H9 (cell line): ENCODE measurements around the gene GLB1L3. TPM values are rescaled to one million over a fixed set of nuclear protein-coding genes. Genes with fewer than 3 reads are reported as not detected.

Experiments used
- DNase-seq: peaks from one replicate; pipeline ENCODE4 v3.0.0-alpha.2; 2017
- H2AFZ ChIP-seq: one replicate; pipeline ENCODE4 v1.6.1; 2013; ENCODE audit warnings: mild to moderate bottlenecking, low read length, control low read depth, moderate library complexity
- H2AK5ac ChIP-seq: 2 replicates; pipeline ENCODE4 v1.6.1; 2013; ENCODE audit warnings: low read length, control low read depth, mixed read lengths; ENCODE audit not compliant: insufficient read length
- H2BK120ac ChIP-seq: one replicate; pipeline ENCODE4 v1.6.1; 2013; ENCODE audit warnings: low read depth, mild to moderate bottlenecking, low read length, control low read depth, inconsistent platforms; ENCODE audit not compliant: poor library complexity, severe bottlenecking
- H2BK12ac ChIP-seq: 2 replicates; pipeline ENCODE4 v1.6.1; 2013; ENCODE audit warnings: low read length, control low read depth, mixed read lengths, low read depth; ENCODE audit not compliant: insufficient read length
- H2BK15ac ChIP-seq: 2 replicates; pipeline ENCODE4 v1.6.1; 2013; ENCODE audit warnings: low read depth, low read length, control low read depth
- H2BK20ac ChIP-seq: one replicate; pipeline ENCODE4 v1.6.1; 2013; ENCODE audit warnings: low read depth, mild to moderate bottlenecking, low read length, control low read depth, inconsistent platforms; ENCODE audit not compliant: poor library complexity, severe bottlenecking
- H2BK5ac ChIP-seq: 2 replicates; pipeline ENCODE4 v1.6.1; 2013; ENCODE audit warnings: low read length, control low read depth, mixed read lengths; ENCODE audit not compliant: insufficient read length
- H3K14ac ChIP-seq: 2 replicates; pipeline ENCODE4 v1.6.1; 2013; ENCODE audit warnings: low read length, control low read depth; ENCODE audit not compliant: insufficient read depth
- H3K18ac ChIP-seq: 2 replicates; pipeline ENCODE4 v1.6.1; 2013; ENCODE audit warnings: low read depth, mild to moderate bottlenecking, mixed read lengths, low read length, control low read depth; ENCODE audit not compliant: insufficient read length
- H3K23ac ChIP-seq: 2 replicates; pipeline ENCODE4 v1.6.1; 2013; ENCODE audit warnings: low read length, control low read depth, mixed read lengths, low read depth; ENCODE audit not compliant: insufficient read length
- H3K23me2 ChIP-seq: 2 replicates; pipeline ENCODE4 v1.6.1; 2013; ENCODE audit warnings: low read depth, mild to moderate bottlenecking, mixed read lengths, low read length, control low read depth; ENCODE audit not compliant: insufficient read length, poor library complexity, severe bottlenecking
- H3K27ac ChIP-seq: 2 replicates; pipeline ENCODE4 v1.5.1; 2013; ENCODE audit warnings: low read length, control low read depth, mixed read lengths, low read depth; ENCODE audit not compliant: insufficient read length
- H3K27me3 ChIP-seq: 2 replicates; pipeline ENCODE4 v1.6.1; 2013; ENCODE audit warnings: low read length, control low read depth, inconsistent platforms; ENCODE audit not compliant: insufficient read depth
- H3K4ac ChIP-seq: 2 replicates; pipeline ENCODE4 v1.6.1; 2013; ENCODE audit warnings: low read depth, mild to moderate bottlenecking, control low read depth, inconsistent platforms, low read length, moderate library complexity
- H3K4me1 ChIP-seq: 2 replicates; pipeline ENCODE4 v1.6.1; 2013; ENCODE audit warnings: low read length, control low read depth, inconsistent platforms; ENCODE audit not compliant: insufficient read depth
- H3K4me2 ChIP-seq: 2 replicates; pipeline ENCODE4 v1.6.1; 2013; ENCODE audit warnings: low read length, control low read depth, mixed read lengths; ENCODE audit not compliant: insufficient read length, insufficient read depth
- H3K56ac ChIP-seq: 2 replicates; pipeline ENCODE4 v1.6.1; 2013; ENCODE audit warnings: low read depth, mild to moderate bottlenecking, mixed read lengths, low read length, control low read depth; ENCODE audit not compliant: insufficient read length
- H3K79me1 ChIP-seq: 2 replicates; pipeline ENCODE4 v1.6.1; 2013; ENCODE audit warnings: low read depth, mild to moderate bottlenecking, moderate library complexity, low read length, control low read depth, inconsistent platforms; ENCODE audit not compliant: insufficient read depth, poor library complexity, severe bottlenecking
- H3K79me2 ChIP-seq: 2 replicates; pipeline ENCODE4 v1.6.1; 2013; ENCODE audit warnings: low read length, control low read depth, inconsistent platforms; ENCODE audit not compliant: insufficient read depth
- H3K9ac ChIP-seq: 2 replicates; pipeline ENCODE4 v1.6.1; 2013; ENCODE audit warnings: low read length, control low read depth, mixed read lengths; ENCODE audit not compliant: insufficient read length; ENCODE audit errors: extremely low read depth
- H3K9me3 ChIP-seq: one replicate; pipeline ENCODE4 v1.6.1; 2013; ENCODE audit warnings: low read depth, low read length, inconsistent platforms; ENCODE audit not compliant: control insufficient read depth
- H3T11ph ChIP-seq: one replicate; pipeline ENCODE4 v1.6.1; 2013; ENCODE audit warnings: mild to moderate bottlenecking, low read length, control low read depth, inconsistent platforms
- H4K20me1 ChIP-seq: one replicate; pipeline ENCODE4 v1.6.1; 2013; ENCODE audit not compliant: control insufficient read depth, insufficient read length, insufficient read depth
- H4K5ac ChIP-seq: 2 replicates; pipeline ENCODE4 v1.6.1; 2013; ENCODE audit warnings: low read depth, mild to moderate bottlenecking, mixed read lengths, low read length, control low read depth; ENCODE audit not compliant: insufficient read length
- H4K8ac ChIP-seq: replicated peaks from 2 replicates; pipeline ENCODE4 v1.6.1; 2013; ENCODE audit warnings: low read length, control low read depth, mixed read lengths, low read depth; ENCODE audit not compliant: insufficient read length
- H4K91ac ChIP-seq: 2 replicates; pipeline ENCODE4 v1.6.1; 2013; ENCODE audit warnings: low read depth, mild to moderate bottlenecking, moderate library complexity, mixed read lengths, low read length, control low read depth; ENCODE audit not compliant: insufficient read length
- H3K27ac Mint-ChIP-seq, 3 experiments: 2 replicates in 2 of 3; 3 replicates in 1 of 3; pipeline ENCODE4 v1.8.0; 2020 to 2021; ENCODE audit warnings: mixed read lengths in 3 of 3, mild to moderate bottlenecking in 1 of 3, moderate library complexity in 1 of 3
- H3K27me3 Mint-ChIP-seq: 2 replicates; pipeline ENCODE4 v1.8.0; 2021; ENCODE audit warnings: low read depth, mild to moderate bottlenecking, moderate library complexity, mixed read lengths
- H3K36me3 Mint-ChIP-seq, 3 experiments: 2 replicates in 2 of 3; 3 replicates in 1 of 3; pipeline ENCODE4 v1.8.0; 2020 to 2021; ENCODE audit warnings: low read depth in 3 of 3, mixed read lengths in 3 of 3; ENCODE audit not compliant: insufficient read depth in 1 of 3
- H3K4me1 Mint-ChIP-seq, 2 experiments: 2 replicates each; pipeline ENCODE4 v1.8.0; 2020; ENCODE audit warnings: mixed read lengths in 2 of 2
- H3K4me3 Mint-ChIP-seq, 2 experiments: 2 replicates in 1 of 2; 3 replicates in 1 of 2; pipeline ENCODE4 v1.8.0; 2020 to 2021; ENCODE audit warnings: mild to moderate bottlenecking in 2 of 2, mixed read lengths in 2 of 2, moderate library complexity in 1 of 2
- H3K9me3 Mint-ChIP-seq, 2 experiments: 2 replicates in 1 of 2; 3 replicates in 1 of 2; pipeline ENCODE4 v1.8.0; 2020; ENCODE audit warnings: mild to moderate bottlenecking in 2 of 2, mixed read lengths in 2 of 2, moderate library complexity in 1 of 2
- WGBS: extraction: QIAGEN DNeasy Blood & Tissue Kit; methylation state at CpG from one replicate; pipeline ENCODE4 v1.1.7; 2013; ENCODE audit warnings: missing lambda C conversion rate, low lambda C conversion rate, mixed read lengths; ENCODE audit not compliant: insufficient read length; ENCODE audit errors: extremely low coverage; 5-methylcytosine and 5-hydroxymethylcytosine counted together
- total RNA-seq: library from RNA; stranded (reverse); gene quantifications from 2 replicates; pipeline ENCODE4 v1.2.1, GENCODE V29; 2021
- TF ChIP-seq, protein P1 (sequence below): fragments of 200-600 bp; sonication (generic); conservative IDR thresholded peaks from 3 replicates; pipeline ENCODE4 v1.8.0; 2021; ENCODE audit warnings: antibody characterized with exemption, mild to moderate bottlenecking

GLB1L3 gene
- total RNA-seq, 1 experiment from 2014 or later, result 11.2 TPM

GRCh38 chr11:134349802-134350355, 73.7 kb downstream of the GLB1L3 start:
- H3K4me1 ChIP-seq, result peaks cover 7% of the 10 kb centered on the region; the same call in 1 of the 2 replicates
- WGBS, result no CpG with 5 or more reads among the region's 10 CpGs
- Mint-ChIP-seq H3K36me3 (no peaks in the 10 kb centered on the region; a peak in 1 of 7 replicates), H3K4me1 (peaks cover 11 to 12% of the 10 kb centered on the region in 2 experiments), H3K4me3 (no peak overlapping the region), H3K9me3 (peaks cover 5 to 6% of the 10 kb centered on the region in 2 experiments; a peak in 3 of 5 replicates), H3K27me3 (peaks cover 7% of the 10 kb centered on the region; the same call in 1 of the 2 replicates), H3K27ac (no peak overlapping the region)
- no peak overlapping the region for H2BK15ac ChIP-seq
- no peak overlapping the region for H2AK5ac ChIP-seq
- H4K91ac ChIP-seq, result no peak overlapping the region
- H2BK12ac ChIP-seq, result no peak overlapping the region
- H3K9me3 ChIP-seq, result no peaks in the 10 kb centered on the region
- H3K56ac ChIP-seq, result no peak overlapping the region
- no peak overlapping the region for H3K4me2 ChIP-seq
- no peak overlapping the region for H2BK20ac ChIP-seq
- no peak overlapping the region for H3T11ph ChIP-seq
- no peak overlapping the region for H3K23ac ChIP-seq
- H2BK120ac ChIP-seq, result no peak overlapping the region
- no peak overlapping the region for H3K14ac ChIP-seq
- no peak overlapping the region for H4K5ac ChIP-seq
- peak; percentile 30 for DNase-seq
- H3K23me2 ChIP-seq, result no peaks in the 10 kb centered on the region
- no peak overlapping the region for H3K4ac ChIP-seq
- no peak overlapping the region for H3K9ac ChIP-seq
- no peak overlapping the region for H3K18ac ChIP-seq
- no peaks in the 10 kb centered on the region for H3K27me3 ChIP-seq
- H4K8ac ChIP-seq, result no peak overlapping the region
- H2BK5ac ChIP-seq, result no peak overlapping the region
- no peak overlapping the region for H3K27ac ChIP-seq
- H3K79me1 ChIP-seq, result no peaks in the 10 kb centered on the region
- TF ChIP-seq, protein P1, sequence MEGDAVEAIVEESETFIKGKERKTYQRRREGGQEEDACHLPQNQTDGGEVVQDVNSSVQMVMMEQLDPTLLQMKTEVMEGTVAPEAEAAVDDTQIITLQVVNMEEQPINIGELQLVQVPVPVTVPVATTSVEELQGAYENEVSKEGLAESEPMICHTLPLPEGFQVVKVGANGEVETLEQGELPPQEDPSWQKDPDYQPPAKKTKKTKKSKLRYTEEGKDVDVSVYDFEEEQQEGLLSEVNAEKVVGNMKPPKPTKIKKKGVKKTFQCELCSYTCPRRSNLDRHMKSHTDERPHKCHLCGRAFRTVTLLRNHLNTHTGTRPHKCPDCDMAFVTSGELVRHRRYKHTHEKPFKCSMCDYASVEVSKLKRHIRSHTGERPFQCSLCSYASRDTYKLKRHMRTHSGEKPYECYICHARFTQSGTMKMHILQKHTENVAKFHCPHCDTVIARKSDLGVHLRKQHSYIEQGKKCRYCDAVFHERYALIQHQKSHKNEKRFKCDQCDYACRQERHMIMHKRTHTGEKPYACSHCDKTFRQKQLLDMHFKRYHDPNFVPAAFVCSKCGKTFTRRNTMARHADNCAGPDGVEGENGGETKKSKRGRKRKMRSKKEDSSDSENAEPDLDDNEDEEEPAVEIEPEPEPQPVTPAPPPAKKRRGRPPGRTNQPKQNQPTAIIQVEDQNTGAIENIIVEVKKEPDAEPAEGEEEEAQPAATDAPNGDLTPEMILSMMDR, result no peak
- no peaks in the 10 kb centered on the region for H4K20me1 ChIP-seq
- H3K79me2 ChIP-seq, result no peaks in the 10 kb centered on the region
- no peak overlapping the region for H2AFZ ChIP-seq
